Activated CD8-positive, alpha-beta memory T cell treated with anti-CD3 and anti-CD28 coated beads for 48 hours (primary cell): ENCODE measurements around the gene PDE6D.
A peak's percentile ranks its signal among the peaks of the same experiment; 100 is the strongest.
"Not testable (repeated sequence)": the region's sequence is repeated elsewhere in the genome, so short reads cannot be mapped to it uniquely, and the experiment has no call there.

Experiments used
- DNase-seq, 3 experiments: peaks; one replicate each; pipeline ENCODE4 v3.0.0-alpha.2; 2020; ENCODE audit warnings: low read depth in 2 of 3, low spot score in 2 of 3

The PDE6D gene

GRCh38 chr2:231720987-231721966 is 59.8 kb downstream of the PDE6D start:
- DNase-seq, result no peak

DNA sequence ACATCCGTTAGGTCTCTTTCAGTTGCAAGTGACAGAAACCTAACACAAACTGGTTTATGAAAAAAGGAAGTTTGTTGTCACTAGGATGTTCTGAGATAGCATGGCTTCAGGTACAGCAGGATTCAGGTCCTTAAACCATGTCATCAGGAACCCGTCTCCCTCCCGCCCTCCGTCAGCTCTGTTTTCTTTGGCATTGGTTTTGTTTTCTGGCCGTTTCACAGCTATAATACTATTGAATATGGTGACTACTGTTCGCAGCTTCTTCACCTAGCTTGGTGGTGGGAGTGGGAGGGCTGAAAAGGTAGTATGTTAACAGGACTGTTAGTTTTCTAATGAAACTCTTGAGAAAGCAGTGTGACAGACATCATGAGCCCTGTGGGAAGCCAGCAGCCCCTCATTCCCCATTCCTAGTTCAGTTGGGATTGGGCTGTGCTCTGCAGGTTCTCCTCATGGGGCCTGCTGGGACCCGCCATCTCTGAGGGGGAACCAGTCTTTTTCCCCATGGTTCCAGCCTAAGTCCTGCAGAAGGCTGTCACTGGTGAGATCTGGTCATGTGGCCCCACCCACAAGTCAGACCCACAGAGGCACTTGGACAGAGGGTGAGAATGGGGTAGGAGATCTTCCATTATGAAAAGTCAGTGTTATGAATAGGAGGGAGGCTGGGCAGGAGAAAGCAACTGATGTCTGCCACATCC is 60.6 kb downstream of the PDE6D start:
- no peak for DNase-seq

DNA sequence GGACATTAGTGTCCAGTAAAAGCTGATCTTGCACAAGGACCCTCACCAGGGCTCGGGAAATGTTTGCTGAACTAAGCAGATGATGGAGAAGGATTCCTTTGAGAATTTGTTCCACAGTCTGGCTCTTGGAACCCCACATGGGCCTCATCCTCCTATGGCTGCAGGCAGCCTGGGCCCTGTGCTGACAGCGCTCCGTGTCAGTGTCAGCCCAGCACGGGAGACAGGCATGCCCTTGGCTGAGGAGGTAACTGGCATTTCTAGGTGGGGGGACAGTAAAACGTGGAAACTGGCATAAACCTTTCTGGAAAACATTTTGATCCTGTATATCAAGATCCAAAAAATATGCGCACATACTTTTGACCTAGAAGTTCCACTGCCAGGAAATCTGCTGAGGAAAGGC is 62.3 kb downstream of the PDE6D start:
- DNase-seq, result no peak

- DNase-seq, result no peak
Observed at GRCh38 chr2:231717281-231718171, 63.6 kb downstream of the PDE6D start.

- no peak for DNase-seq
Observed at GRCh38 chr2:231716666-231717280, 64.3 kb downstream of the PDE6D start.

DNA sequence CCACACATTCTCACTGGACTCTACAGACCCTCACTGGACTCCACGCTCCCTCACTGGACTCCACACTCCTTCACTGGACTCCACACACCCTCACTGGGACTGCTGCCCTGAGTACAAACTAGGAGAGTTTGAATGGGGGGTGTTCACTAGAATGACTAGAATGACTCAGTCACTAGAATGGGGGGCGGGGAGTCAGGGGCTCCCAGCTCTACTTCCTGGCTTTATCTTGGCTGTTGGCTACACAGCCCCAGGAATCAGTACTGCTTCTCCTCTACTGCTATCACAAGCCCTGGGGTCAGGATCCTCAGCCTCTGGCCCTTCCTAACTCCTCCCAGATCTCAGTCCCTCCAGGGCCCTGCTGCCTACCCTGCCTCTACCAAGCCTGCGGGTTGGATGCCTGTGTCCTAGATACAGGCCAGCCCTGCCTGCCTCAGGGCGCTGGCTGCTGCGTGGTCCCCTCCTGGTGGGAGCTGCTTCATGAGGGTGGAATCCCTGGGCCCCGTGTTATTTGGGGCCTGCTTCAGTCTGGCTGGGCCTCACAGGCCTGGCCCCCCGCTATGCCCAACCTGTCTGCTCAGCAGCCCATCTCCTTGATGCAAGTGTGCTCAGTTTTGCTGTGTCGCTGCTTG is 65.0 kb downstream of the PDE6D start:
- no peak for DNase-seq

DNA sequence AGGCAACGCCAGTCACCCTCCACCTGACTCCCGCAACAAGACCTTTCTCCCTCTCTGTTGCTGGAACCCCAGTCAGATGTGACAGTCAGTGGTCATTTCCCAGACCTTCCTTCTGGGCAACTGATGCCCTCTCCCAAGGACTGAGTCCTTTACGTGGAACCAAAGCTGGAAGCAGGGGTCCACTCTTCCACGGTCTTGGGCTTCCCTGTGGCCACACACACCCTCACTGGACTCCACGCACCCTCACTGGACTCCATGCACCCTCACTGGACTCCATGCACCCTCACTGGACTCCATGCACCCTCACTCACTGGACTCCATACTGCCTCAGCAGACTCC is 65.6 kb downstream of the PDE6D start:
- no peak for DNase-seq

GRCh38 chr2:231714639-231715498 is 66.2 kb downstream of the PDE6D start:
- DNase-seq, result peak; percentile 55 to 92 (median 91)

GRCh38 chr2:231713730-231714638 is 67.1 kb downstream of the PDE6D start:
- peak; percentile 73 to 93 (median 92) for DNase-seq

DNA sequence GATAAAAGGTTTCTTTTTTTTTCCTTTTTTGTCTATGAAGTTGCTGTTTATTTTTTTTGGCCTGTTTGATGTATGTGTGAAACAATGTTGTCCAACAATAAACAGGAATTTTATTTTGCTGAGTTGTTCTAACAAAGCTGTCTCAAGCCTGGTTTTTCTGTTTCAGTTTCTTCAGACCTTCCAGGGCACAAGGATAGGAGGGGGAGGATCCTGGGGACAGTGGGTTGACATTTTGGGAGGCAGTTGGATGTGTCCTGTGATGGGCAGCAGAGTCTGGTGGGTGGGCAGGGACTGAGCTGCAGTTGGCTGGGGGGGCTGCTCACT is 67.7 kb downstream of the PDE6D start:
- DNase-seq, result not testable (repeated sequence)

GRCh38 chr2:231712451-231713021 is 68.5 kb downstream of the PDE6D start:
- DNase-seq, result peak in 1 of 3 experiments; percentile 22

GRCh38 chr2:231711677-231712450 is 69.2 kb downstream of the PDE6D start:
- no peak for DNase-seq

DNA sequence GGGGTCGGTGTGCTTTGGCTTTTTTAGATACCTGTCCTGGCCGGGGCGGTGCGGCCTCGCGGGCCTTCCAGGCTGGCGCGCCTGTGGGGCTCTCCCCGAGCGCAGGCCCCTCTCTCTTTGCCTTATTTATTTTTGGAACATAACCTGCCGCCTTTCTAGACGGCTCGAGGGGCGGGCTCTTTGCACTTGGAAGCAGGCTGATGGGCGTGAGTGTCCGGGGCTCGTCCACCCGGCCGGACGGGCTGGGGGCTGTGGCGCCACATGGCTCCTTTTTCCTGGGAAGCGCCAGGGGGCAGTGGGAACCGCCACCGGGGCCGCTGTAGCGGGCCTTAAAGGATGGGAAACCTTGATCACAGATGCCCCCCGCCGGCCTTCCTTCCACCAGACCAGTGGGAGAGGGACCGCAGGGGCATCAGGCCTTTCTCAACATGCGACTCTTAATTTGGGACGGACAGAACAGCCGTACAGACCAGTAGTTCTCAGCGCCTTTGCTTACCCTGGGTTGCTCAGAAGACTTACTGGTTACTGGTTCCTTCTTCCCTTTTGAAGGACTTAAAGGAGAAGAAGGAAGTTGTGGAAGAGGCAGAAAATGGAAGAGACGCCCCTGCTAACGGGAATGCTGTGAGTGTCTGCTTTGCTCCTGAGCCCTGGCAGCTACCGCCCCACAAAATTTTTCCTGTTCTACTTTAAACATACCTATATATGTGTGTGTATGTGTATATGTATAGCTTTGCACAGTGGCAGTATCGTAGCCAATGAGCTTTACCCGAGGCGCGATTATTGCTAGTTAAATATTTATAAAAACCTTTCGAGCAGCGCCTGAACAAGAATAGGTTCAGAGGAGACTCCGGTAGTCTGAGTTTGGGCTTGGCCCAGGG is 70.0 kb downstream of the PDE6D start:
- DNase-seq, result no peak

DNA sequence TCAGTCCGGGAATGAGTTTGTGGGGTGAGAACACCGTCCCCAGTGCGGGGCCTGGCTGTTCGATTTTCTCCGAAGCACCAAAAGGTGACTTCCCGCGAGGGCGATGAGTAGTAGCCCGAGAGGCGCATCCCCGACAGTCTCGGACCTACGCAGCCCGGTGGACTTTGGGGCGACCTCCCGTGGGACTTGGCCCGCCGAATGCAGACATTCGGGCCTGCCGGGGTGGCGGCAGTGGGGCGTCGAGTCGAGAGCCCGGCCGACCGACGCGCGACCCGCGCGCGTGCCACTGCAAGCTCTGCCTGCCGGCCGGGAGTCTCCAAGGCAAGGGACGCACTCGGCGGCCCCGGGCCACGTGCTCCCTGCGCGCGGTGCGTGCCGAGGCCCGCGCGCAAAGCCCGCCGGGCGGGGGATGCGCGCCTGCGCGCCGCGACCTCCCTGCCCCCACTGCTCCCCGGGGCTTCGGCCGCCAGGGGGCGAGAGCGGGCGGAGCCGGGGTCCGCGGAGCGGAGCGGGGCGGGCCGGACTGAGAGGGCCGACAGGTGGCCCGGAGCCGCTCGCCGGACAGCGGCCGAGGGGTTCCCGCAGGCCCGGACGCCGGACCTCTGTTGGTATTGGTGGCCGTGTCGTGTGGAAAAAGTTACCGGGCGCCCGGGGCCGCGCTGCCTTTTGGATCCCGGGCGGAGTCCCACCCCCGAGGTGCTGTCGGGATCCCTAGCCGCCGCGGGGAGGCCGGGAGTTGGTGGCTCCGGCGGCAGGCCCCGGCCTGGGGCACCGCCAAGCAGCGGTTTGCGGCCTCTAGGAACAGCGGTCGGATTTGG is 70.9 kb downstream of the PDE6D start:
- DNase-seq, result peak; percentile 65 to 87 (median 79)

DNA sequence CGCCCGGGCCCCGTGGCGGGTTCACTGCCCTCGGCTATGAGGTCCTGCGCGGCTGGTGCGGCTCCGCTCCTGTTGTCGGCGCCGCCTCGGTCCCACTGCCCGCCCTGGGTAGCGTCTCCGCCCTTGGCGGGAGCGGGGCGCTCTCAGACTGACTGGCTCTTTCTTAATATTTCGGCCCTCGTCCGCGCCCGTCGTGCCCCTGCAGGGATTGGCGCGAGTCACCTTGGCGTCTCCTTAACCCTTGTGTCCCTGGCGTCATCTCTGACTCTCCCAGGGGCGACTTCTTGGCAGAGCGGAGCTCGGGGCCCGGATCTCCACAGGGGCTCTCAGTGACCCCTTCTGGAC is 71.5 kb downstream of the PDE6D start:
- peak in 2 of 3 experiments; percentile 16 to 43 for DNase-seq
